GM19043 (cell line): Measurements from ENCODE around the gene POU2F3.

Source experiments
- ATAC-seq: cut with Tn5 transposase; IDR thresholded peaks from one replicate; pipeline ENCODE4 v1.9.1; 2021; ENCODE audit warnings: low read depth; ENCODE audit not compliant: unreplicated experiment

The POU2F3 gene

DNA sequence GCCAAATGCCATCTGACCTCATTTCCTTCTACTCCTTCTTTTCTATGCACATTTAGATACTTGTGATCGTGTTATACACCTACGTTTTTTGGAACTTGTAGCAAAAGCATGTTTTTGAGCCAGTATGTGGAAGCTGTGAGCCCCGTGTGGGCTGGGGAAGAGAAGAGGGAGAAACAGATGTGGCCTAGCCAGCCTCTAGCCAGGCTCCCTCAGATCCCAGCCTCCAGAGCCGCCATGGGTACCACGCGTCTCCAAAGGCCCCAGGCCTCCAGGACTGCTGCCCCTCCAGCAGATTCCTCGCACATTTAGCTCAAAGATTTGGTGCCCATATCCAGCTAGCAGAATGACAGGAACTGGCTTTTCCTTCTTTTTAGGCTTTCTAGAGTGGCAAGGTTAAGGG is 68.1 kb downstream of the POU2F3 start:
- ATAC-seq: no peak

DNA sequence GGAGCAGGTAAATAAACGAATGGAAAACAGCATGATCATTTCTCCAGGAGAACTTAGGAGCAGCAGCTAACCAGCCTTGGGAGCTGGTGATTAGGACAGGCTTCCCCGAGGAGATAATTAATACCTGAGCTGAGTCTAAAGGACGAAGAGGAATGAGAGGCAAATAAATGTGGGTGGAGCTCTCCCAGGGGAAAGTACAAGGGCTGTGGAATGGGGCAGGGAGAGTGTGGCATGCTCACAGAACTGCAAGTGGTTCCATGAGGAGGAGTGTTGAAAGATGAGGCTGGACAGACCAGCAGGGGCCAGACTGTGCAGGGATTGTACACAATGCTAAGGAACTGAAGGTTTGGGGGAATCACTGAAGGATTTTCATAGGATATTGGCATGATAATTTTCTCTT is 70.9 kb downstream of the POU2F3 start:
- ATAC-seq: no peak

DNA sequence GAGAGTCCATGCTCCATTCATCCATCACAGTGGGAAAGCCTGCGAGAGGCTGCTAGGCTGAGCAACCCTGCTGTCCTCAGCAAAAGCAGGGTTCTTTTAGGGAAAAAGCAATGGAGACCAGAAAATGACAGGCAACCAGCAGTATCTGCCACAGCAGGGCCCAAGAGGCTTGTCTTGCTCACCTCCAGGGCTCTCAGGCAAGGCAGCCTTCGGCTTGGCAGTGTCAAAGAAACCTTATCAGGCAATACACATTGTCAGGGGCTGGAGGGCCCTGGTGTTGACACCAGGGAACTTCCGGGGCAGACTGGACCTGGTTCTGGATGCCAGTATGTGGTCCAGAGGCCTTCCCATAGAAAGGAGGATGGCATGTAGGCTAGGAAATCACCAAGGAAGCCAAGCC is 74.9 kb downstream of the POU2F3 start:
- no peak for ATAC-seq

DNA sequence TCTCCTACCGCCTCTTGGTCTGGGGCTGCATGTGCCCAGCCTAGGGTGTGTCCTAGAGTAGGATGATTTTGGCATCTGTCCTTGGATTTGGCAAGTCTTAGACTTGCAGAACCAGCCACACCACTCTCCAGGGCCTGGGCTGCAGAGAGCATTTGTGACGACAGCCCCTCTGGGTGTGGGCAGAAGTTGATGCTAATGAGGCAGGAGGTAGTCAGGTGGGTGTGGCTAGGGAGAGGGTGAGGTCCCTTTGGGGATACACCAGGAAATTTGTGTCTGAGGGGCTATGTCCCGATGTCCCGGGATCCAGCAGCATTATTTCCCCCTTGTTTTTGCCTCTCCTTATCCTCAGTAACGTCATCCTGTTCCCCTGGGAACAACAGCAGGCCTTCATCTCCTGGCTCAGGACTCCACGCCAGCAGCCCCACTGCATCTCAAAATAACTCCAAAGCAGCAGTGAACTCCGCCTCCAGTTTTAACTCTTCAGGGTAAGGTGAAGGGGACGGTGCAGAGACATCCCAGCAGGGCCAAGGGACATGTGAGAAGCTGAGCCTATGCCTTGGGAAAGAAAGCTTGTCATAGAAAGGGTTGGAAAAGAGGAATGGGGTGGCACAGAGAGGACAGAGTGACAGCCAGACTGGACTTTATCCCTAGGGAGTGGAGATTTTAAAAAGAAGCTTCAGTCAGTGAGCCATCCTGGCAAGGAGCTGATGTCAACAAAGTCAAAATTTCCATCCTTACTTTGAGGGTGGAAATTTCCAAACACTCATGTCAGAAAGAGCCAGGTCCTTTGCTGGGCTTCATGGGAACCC is 77.1 kb downstream of the POU2F3 start:
- ATAC-seq: no peak

DNA sequence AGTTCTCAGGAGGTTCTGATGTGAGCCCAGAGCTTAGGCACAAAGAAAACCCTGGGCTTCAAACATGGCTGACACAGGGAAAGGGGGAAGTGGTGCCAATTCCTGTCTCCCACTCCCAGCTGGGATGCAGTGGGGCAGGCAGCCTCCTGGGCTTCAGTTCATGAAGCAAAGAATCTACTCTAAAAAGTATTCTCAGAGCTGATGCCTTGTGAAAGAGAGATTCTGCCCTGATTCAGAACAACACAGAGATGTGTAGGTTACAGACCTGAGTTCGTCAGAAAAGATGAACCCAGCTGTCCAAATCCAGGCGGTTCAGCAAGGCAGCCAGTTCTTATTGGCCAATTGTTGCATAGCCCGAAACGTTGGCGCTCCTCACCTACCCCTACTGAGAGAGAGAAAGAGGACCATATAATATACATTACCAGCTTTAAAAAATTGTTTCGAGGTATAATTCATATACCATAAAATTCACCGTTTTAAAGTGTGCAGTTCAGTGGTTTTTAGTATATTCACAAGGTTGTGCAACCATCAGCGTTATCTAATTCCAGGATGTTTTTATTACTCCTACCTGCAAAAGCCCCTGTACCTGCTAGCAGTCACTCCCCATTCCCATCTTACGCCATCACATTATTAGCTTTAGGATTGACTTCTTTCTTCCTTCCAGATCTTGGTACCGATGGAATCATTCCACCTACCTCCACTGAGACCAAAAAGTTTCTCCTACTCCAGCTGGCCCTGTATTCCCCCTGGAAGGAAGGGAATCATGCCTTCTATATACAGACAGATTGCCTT is 77.9 kb downstream of the POU2F3 start:
- no peak for ATAC-seq

DNA sequence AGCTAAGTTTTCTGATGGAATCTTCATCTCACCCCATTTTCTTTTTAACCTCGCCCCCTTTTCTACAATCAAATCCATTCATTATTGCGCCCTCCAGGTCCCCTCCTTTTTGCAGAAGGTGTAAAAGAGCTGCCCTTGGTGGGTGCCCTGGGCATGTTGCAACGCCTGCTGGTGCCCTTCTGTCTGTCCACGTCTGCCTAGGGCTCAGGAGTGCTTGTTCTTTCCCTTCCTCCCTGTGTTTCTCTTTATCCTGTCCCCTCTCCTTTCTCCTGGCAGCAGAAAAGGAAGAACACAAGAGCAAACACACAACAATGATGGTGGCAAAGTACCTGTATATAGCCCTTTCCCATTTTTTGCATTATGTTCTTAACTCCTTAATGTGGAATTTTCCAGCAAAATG is 79.0 kb downstream of the POU2F3 start:
- ATAC-seq: no peak

DNA sequence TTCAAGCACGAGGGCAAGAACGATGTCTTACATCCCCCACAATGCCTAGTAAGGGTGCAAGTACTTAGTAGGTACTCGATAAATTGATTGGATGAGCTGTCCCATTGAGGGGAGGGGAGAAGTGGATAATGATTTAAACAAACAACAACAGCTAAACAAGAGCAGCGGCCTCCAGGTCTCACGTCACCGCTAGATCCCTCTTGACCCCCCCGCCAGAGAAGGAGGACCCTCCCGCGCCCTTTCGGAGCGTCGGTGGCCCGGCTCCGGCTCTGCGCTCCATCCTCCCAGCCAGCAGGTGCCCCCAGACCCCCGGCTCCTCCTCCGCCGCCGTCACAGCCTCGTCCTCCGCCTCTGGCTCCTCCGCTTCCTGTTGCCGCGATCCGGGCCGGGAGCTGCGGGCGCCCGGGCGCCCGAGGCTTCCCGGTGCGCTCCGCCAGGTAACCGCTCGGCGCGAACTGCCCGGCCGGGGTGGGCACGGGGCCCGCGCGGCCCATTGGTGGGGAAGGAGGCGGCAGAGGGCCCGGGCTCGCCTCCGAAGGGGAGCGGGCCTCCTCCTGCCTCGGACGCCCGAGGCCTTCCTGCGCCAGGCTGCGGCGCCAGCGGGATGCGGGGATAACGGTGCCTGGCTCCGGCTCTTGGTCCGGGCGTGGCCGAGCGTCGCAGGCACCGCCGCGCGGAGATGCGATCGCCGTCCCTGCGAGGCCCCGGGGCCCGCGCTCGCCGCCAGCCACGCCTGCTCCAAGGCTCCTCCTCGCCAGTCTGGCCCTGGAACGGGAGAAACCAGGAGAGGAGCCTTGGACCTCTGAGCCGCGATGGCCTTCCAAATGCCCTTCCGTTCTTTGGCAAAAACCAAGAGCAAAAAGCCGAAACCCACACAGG is 85.2 kb downstream of the POU2F3 start, which contains the start of gene TLCD5:
Gene TLCD5 (plus strand): TSS at position 368 of the 879 bp plus-strand sequence. CDS start 2,143 bp downstream, outside the sequence.
- peak; percentile 70 for ATAC-seq

DNA sequence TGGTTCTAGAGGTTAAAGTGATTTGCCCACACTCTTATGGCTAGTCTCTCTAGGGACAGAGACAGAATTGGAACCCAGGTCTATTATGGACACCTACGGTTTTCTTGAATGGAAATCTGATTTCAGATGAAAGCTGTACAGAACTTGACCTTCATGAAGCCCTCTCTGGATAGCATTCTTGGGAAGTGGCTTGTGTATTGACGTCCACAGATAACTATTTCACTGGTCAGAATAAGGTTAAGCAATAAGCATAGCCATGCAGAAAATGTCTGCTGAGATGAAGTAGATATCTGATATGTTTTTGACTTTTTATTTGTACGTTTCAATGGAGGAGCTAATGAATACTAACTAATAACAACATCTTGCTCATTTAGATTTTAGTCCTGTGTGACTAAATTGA is 86.3 kb downstream of the POU2F3 start:
- no peak for ATAC-seq

DNA sequence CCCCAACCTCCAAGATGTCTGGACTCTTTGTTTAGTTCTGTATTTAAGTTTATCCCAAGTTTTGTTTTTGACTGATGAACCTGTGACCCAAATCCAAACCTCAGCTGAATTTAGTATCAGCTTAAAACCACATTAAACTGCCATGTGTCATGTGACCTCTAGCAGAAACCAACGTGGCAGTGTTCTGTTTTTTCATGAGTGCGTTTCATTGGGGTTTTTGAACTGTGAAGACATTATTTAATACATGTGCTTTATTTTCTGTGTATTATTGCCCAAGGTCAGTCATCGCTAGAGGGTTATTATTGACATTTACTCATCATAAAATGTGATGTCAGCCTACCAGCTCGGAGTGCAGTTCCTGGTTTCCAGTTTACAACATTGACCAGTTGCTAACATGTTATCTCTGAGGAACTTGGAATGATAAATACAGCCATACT is 86.9 kb downstream of the POU2F3 start:
- ATAC-seq: no peak

DNA sequence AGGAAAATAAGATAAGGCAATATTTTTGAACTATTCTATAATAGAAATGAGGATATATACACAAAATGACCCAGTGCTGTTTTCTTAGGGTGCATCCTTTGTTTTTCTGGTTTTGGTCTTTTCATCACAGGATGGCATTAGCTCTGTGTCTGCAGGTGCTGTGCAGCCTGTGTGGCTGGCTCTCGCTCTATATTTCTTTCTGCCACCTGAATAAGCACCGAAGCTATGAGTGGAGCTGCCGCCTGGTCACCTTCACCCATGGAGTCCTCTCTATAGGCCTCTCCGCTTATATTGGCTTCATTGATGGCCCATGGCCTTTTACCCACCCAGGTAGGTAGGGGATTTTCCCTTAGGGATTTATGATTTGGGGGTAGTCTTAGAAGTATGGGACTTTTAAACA is 87.4 kb downstream of the POU2F3 start:
- ATAC-seq: no peak

DNA sequence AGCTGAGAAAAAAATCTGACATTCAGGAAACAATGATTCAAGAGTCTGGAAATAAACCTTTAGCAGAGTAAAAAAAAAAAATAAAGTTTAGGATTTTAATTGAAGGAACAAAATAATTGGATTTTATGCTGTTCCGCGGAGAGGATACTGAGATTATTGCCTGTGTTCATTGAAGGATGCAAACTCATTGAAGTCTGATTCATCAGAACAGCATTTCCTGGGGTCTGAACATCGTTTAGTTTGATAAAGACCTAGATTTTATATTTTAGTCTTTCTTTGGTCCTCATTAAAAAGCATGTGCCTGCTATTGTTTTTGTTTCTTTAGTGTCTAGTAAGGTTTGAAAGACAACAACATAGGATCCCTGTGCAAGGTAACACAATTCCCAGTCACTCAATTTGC is 89.6 kb downstream of the POU2F3 start:
- ATAC-seq: no peak

DNA sequence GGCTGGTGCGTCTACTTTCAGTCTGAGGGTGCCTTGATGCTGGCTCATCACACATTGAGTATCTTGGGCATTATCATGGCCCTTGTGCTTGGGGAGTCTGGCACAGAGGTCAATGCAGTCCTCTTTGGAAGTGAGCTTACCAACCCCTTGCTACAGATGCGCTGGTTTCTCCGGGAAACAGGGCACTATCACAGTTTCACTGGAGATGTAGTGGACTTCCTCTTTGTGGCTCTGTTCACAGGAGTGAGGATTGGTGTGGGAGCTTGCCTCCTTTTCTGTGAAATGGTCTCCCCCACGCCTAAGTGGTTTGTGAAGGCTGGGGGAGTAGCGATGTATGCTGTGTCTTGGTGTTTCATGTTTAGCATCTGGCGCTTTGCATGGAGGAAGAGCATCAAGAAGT is 90.1 kb downstream of the POU2F3 start:
- ATAC-seq: no peak

DNA sequence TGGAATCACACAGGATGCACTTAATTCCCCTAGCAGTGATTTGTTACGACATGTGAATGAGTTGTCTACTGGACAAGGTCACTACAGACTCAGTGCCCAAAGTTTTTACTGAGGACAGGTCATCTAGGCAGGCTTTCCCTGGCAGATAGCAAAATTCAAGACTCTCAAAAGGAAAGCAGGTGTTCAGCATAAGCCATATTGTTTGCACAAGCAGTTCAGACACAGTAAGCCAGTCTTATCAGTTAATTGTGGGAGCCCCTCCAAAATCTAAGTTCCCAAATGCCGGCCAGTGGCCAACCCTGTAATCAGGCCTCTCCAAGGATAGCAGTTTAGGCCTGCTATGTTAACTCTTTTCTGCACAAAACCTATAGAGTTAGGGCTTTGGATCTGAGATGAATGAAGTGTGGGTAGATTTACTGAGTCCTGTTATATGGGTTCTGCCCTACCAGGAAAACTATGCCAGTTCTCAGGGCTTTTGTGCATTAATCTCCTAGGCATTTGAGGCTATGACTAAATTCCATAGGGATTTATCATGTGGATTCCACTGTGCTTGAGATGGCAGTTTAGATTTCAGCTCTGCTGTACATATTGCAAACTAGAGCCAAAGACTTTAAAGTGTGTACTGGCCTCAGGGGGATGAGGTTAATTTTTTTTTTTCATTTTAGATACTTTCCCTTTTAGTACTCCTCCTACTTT is 91.5 kb downstream of the POU2F3 start:
- no peak for ATAC-seq

DNA sequence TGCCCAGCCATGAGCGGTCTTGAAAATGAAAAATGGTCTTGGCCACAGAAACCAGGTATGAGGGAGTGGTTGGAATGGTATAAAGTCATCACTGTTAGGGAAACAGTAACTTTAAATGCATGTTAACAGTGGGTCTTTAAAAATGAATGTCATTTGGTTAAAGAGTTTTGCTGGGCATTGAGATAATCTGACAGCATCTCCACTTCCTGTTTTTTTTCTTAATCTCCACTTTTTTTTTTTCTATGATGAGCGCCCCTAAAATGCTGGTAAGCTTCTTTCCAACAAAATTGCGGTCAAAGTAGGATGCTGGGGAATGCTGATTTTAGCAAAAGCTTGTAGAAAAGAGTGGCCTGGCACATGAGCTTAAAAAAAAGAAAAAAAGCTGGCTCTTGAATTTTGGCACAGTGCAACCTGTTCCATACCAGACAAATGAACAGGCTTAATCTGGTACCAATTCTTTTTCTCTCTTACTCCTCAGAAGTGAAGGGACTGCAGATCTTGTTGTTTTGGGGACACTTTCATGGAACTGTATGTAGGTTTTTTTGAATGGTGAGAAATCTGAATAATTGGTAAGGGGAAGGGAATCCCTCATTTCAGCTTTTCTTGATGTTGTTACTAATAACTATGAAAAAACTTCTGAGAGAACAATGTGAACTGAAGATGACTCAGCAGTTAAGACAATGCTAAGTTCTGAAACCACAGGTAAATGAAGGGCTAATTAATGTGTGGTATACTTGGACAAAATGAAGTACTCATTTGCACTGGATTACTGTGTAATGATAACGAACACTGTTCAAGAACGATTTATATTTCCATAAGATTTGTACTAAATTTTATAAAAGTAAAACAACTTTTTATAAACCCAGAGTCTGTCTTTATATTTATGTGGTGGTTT is 93.1 kb downstream of the POU2F3 start:
- ATAC-seq: no peak

DNA sequence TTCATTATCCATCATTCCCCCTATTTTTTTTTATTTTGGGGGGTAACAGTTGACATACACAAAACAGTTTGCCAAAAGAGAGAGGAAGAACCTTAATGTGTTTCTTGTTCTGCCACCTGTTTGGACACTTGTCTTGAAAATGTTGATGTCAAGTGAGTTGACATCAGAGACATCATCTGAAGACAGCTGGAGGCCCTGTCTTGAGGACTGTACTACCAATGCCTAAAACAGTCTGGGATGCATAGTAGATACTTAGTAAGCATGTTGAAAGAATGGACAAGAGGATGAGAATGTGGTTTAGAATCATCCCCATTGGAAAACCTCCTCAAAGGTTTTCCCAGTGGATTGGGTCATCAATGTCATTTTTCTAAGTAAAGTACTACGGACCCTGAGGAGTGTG is 93.9 kb downstream of the POU2F3 start:
- no peak for ATAC-seq

DNA sequence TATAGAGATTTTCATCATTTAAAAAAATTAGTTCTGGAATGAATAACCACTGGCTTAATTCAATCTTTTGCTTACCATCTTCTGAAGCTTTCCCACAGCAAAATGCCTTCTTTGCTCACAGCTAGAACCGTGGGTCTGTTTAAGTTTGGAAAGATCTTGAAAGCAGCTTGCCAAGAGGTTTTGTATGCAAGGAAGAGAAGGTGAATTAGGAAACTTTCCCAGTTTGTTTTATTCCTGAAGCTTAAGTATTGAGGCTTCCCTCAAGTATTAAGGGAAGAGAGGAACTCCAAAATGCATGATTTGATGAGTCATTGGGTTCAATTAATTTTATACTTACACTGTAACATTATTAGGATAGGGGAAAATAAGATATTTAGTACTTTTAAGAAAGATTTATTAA is 94.4 kb downstream of the POU2F3 start:
- ATAC-seq: no peak

DNA sequence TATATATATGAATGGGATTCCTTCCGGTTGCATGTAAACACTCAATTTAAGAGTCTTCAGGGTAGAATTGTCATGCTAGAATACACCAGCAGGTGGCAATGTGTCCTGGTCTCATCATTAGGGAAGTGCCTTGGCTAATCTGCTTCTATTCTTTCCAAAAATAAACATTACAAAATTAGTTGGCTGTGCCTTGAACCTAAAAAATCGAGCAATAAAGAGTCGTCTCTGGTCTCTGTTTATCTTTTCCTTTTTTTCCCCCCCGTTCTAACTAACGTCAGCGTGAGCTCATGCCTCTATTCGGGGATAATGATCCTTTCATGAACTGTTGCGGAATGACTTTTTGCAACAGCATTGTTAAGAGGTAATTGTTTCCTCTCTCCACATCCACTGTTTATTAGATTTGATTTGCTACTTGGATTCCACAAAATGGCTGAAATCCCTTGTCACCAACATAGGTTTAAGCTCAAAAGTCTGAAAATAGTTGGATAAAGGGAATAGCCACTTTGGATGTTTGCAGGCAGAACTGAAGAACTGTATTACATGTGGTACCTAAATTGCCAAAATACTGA is 95.0 kb downstream of the POU2F3 start:
- ATAC-seq: no peak

DNA sequence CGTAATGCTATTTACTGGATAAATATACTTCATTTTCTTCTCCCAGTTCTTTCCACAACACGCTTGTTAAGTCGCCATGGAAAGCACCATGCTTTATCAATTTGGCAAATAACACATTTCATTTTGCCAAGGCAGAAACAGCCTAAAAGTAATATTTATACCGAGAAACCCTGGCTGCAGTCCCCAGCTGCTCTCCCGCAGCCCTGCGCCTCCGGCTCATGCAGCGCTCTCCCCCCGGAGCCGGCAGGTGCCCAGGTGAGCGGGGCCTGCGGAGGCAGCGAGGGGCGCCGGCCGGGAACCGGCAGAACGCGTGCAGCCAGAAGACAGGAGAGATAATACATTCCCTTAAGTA is 95.6 kb downstream of the POU2F3 start:
- peak; percentile 16 for ATAC-seq
